ENCODE measurements around the gene LRRC66.

- TF ChIP-seq REST (IDR thresholded peaks at IDR 0.05; ENCODE audit: insufficient read depth in 1 of 2, low read depth in 2 of 2, low read length in 2 of 2): no peak
- TF ChIP-seq POLR2AphosphoS5 (IDR thresholded peaks at IDR 0.05; ENCODE audit: low read depth, low read length): no peak
- no peak for TF ChIP-seq TAF1 (IDR thresholded peaks at IDR 0.05; ENCODE audit: borderline replicate concordance, insufficient read depth, low read length)
- no peak for TF ChIP-seq SIN3A (IDR thresholded peaks at IDR 0.05; ENCODE audit: borderline replicate concordance, insufficient read depth, low read length)
- TF ChIP-seq FOXP2 (optimal IDR thresholded peaks at IDR 0.05; ENCODE audit: borderline replicate concordance, extremely low read depth, extremely low read length, insufficient read depth): no peak
Measured at GRCh38 chr4:52052475-52052780, 32.3 kb upstream of the LRRC66 start.

Data from PFSK-1 (cell line).